Measurements from ENCODE around the gene PTGDR2. TPM values are rescaled to one million over a fixed set of nuclear protein-coding genes. Genes with fewer than 3 reads are reported as not detected.
"Not testable (repeated sequence)": the region's sequence is repeated elsewhere in the genome, so short reads cannot be mapped to it uniquely, and the experiment has no call there.

The PTGDR2 gene
- total RNA-seq, 1 experiment from 2014 or later, result 0.07 TPM

DNA sequence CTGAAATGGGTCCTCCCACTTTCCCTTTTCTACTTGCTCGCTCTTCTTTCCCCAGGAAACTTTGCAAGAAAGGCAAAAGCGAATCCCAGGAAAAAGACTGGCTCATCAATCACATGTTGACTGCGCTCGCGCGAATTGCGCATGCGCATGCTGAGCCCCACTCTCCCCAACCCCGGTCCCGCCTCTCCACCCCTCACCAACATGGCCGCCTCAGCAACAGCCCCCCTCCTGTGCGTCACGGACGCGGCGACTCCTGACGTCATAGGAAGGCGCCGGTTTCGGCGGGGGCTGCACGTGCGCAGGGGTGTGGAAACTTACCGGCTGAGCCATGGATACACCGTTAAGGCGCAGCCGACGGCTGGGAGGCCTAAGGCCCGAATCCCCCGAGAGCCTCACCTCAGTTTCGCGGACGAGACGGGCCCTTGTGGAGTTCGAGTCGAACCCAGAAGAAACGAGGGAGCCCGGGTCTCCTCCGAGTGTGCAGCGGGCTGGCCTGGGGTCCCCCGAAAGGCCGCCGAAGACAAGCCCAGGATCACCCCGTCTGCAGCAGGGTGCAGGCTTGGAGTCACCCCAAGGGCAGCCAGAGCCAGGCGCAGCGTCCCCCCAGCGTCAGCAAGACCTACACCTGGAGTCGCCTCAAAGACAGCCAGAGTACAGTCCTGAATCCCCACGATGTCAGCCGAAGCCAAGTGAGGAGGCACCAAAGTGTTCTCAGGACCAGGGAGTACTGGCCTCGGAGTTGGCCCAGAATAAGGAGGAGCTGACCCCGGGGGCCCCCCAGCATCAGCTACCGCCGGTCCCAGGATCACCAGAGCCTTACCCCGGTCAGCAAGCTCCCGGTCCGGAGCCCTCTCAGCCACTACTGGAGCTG, 13.7 kb downstream of the PTGDR2 start, which contains the start of gene CCDC86:
Gene CCDC86 (plus strand): TSS at position 317 of the 871 bp plus-strand sequence. CDS start 12 bp downstream, at position 329.
- peak; percentile 91 for DNase-seq (ENCODE audit: low read depth)

DNA sequence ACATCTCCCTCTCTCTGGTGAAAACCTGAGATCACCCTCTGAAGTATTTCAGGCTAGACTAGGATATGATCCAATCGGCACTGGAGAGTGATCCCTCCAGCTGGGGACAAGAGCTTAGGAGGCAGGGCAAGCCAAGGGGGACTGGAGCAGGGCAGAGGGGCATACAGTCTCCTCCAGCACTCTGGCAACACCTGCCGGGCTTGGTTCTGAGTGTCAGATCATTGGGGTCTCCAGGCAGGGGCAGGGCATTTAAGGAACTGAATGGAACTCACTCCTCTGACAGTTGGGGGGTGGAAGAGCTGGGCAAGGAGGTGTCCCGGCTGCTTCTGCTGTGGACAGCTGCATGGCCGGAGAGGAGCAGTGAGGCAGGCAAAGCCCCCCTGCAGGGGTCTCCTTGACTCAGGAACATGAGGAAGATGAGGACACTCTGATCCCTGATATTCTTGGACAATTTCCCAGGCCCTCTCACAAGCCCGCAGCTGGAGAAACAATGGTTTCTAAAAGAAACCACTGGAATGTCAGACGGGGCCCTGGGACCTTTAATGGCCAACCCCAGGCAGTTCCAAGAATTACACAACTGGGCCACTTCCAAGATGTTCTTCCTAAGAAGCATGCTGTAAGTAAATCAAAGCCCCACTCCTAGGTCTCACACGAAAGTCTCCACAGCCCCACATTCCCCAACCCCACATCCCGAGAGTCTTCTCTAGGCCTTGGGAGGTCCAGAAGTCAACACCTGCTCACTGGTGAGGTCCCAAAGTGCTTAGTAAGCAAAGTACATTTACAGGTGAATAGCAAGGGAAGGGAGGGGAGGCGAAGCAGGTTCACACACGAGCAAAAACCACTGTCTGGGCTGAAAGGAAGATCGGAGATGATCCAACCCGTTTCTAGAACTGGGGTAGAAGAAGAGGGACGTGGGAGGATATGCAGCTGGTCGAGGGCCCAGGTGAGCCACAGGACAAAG, 15.0 kb downstream of the PTGDR2 start:
- peak; percentile 93 for DNase-seq (ENCODE audit: low read depth)

DNA sequence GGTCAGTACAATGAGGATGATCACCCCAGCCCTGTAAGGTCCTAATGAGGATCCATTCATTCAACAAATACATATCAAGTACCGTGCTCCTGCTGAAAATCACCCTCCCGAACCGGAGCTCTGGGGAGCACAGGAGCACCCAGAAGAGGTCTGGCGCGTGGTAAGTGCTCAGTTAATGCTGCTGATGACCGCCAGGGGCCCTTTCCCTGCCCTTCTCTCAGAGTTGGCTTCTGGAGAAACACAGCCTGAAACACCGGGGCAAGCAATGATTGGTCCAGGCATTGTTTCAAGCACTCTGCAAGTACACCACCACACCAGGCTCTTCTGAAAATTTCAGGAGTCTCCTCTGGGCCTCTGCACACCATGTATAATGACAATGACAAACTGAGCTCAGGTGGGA, 17.6 kb downstream of the PTGDR2 start:
- no peak for DNase-seq (ENCODE audit: low read depth)

DNA sequence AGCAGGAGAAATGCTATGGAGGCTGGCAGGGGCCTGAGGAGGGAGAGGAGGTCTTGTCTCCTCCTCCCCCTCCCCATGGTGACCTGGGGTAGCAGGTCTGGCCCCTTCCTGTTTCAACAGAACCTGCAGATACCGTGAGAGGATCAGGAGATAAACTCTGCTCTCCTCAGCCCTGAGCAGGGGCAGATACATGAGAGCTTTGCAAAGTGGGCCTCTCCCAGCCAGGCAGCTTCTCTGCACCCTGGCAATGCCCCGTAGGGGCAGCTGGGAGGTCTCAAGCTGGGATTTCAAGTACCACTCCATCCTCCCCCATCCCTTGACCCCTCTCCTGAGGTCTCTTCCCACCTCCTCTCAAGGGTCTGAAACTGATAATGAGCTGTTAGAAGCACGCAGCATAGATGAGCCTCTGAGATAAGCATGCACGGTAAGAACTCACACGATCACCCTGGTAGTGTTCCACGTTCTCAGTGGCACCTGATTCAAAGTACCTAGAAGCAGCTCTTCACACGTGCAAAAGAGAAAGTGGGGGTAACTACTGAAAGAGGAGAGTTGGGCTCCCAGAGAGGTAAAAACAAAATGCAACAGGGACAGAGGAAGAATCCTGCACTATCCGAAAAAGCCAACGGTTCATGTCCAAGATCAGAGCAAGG, 18.8 kb downstream of the PTGDR2 start:
- no peak for DNase-seq (ENCODE audit: low read depth)

DNA sequence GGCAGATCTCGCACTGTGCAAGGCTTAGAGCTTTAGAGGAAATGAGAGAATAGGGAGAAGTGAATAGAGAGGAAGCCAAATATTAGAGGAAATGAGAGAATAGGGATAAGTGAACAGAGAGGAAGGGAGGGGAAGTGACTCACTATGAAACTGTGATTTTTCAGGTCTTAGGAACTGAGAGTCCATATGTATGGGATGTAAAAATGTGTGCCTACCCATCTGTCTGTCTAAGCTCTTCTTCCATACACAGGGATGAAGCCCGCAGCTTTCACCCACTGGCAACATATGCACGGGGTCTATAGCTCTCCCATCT, 20.3 kb downstream of the PTGDR2 start:
- no peak for DNase-seq (ENCODE audit: low read depth)

DNA sequence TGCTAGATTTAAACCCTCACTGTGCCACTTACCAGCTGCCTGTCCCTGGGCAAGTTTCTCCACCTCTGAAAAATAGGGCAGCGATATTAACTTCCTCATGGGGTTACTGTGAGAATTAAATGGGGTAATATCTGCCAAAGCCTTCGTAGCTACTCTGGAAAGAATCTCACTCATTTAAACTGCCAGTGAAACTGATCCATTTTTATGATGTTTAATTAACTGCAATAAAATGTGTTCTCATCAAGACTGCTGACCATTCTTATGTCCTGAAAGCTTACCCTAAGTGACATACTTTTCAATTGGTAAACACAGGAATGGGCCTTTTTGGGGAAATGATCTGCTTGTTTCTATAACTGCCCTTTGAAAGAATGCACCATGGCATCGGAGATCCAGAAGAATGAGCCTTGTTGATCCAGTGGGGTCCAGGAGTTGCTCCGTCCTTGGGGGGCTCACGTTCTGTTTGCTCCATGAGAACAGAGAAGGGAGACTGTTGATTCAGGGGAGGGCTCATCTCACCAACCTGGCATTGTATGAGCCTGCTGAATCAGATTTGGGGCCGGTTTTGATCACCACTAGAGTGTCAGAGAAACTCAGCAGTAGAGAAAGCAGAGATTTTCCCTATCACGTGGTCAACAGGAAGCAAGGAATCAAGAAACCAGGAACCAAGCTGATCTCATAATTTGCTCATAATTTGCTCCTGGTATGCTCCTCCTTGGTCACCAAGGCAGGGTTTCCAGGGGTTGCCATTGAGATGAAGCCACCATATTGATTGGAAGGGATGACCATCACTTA, 20.8 kb downstream of the PTGDR2 start:
- DNase-seq (ENCODE audit: low read depth), result no peak

DNA sequence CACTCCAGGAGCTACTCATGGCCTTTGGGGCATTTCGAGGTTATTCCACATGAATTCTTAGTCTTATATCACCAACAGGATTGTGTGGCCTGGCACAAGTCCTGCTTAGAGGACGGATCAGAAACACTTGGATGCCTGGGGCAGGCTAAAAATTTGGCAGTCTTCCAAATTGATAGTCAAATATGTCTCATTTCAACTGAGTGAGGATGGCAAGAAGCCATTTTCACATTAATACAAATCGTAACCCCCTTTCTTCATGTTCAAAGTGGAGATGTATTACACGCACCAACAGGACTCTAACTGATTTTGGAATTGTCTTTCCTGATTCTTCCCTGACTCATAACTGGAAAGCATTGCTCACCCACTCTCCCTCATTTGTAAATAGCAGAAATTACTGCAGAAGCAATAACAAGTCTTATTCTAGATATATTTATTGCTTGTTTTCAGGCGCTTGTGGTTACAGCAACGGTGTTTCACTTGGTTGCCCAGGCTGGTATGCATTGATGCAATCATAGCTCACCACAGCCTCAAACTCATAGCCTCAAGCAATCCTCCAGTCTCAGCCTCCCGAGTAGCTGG, 24.2 kb downstream of the PTGDR2 start:
- DNase-seq (ENCODE audit: low read depth), result peak; percentile 90

DNA sequence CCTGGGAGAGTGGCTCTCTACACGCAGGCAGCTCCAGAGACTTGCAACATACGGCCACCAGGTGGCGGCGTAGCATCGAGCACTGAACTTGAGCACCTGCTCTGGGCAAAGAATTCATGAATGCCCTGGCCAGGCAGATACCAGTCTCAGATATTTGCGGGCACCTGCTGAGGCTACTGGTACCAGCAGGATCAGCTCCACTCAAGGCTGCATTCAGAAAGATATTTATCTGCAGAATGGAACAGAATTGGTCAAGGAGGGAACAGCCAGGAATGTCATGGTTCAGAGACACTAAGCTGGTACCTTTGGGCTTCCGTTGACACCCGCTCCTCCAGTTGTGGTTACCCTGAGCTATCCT, 24.6 kb downstream of the PTGDR2 start:
- peak; percentile 79 for DNase-seq (ENCODE audit: low read depth)

DNA sequence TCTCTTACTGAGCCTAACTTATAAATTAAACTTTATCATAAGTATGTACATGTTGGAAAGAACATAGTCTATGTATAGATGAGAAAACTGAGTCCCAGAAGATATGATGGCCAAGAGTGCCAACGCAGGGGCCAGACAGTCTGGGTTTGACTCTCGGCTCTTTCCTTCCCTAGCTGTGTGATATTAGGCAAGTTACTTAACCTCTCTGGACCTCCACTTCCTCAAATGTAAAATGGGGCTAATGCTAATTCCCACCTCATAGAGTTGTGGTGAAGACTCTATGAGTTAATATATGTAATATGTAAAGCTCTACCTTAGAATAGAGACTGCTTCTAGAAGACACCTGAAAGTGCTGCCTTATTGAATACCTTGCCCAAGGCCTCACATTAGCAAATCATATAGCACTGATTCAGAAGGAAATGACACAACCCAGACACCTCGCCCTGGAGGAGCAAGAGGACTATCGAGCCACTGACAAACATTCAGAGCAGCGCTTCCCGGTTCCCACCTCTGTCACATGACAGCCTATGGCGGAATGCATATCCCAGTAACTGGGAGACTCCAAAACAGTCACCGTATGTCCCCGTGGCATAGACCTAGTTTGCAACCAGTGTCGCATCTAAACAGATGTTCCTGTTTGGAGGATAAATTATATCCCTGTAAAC, 25.1 kb downstream of the PTGDR2 start:
- DNase-seq (ENCODE audit: low read depth), result no peak

DNA sequence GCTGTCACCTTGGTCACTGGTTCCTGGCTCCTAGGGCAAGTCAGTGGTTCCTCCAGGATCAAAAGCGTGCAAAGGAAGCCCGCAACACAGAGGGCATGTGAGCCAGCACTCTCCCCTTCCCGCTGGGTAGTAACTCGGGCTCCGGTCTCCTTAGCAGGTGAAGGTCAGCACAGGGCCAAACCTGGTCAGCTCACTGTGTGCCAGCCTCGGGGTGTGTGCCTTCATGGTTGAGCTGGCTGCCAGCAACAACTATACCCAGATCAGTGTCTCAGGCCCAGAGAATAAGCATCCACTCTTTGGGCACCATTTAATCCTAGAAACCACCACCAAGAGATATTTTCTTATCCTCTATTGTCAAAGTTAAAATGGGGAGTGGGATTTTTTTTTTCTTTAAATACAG, 30.0 kb downstream of the PTGDR2 start:
- DNase-seq (ENCODE audit: low read depth), result no peak

DNA sequence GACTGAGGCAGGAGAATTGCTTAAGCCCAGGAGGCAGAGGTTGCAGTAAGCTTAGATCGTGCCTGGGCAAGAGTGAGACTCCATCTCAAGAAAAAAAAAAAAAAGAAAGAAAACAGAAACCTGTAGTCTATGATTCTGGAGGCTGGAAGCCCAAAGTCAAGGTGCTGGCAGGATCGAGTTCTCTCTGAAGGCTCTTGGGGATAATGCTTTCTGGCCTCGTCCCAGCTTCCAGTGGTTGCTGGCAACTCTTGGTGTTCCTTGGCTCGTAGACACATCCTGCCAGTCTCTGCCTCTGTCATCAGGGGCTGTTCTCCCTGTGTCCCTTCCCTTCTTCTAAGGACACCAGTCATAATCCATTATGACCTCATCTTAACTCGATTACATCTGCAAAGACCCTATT, 30.6 kb downstream of the PTGDR2 start:
- no peak for DNase-seq (ENCODE audit: low read depth)

DNA sequence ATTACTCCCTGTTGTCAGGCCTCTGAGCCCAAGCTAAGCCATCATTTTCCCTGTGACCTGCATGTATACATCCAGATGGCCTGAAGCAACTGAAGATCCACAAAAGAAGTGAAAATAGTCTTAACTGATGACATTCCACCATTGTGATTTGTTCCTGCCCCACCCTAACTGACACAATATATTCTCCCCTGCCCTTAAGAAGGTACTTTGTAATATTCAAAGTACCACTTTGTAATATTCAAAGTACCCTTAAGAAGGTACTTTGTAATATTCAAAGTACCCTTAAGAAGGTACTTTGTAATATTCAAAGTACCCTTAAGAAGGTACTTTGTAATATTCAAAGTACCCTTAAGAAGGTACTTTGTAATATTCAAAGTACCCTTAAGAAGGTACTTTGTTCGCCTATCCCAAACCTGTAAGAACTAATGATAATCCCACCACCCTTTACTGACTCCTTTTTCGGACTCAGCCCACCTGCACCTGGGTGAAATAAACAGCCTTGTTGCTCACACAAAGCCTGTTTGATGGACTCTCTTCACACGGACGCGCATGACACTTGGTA, 31.9 kb downstream of the PTGDR2 start:
- not testable (repeated sequence) for DNase-seq (ENCODE audit: low read depth)

DNA sequence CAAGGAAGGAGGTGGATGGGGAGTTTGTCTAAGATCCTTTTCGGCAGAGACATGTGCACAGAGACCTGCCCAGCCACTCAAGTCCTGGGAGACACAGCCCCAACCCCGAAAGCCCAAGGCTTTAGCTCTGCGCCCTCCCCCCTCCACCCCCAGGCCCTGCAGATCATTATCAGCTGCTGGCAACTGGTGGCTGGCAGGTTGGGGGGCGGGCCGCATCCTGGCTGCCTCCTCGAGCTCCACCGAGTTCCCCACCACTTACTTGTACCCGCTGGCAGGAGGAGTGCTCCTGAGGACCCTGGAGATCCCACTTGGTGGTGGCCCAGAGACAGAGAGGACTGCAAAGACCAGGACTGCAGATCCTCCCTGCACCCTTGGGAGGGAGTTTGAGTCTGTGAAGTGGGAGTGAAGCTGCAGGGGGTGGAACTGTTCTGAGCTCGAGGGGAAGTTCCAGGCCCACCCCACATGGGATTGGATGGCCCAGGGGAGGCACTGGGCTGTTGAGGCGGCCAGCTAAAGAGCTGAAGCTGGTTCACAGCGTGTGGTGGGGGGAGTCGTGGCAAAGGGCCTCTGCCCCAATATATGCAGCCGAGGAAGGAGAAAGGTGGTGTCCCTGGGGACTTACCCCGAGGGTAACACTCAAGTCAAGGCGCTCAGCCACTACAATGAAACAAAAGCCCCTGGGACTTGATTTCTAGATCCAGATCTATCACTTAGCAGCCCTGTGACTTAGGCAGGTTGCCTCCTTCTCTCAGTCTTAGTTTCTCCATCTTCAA, 33.7 kb downstream of the PTGDR2 start:
- no peak for DNase-seq (ENCODE audit: low read depth)

DNA sequence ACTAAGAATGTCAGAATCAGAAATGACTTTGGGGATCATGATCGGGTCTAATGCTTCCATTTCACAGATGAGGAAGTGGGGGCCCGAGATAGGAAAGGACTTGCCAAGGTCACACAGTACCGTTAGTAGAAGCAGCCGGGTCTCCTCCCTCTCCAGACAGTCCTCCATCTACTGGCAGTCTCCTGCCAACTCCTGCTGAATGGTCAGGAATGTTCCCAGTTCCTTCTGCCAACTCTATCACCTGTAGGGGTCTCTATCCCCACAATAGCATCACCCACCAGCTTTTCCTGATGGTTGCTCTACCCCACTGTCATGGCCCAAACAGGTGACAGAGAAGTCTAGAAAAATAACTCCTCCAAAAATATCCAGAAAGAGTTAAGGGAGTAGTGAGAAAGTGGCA, 37.7 kb downstream of the PTGDR2 start:
- DNase-seq (ENCODE audit: low read depth), result no peak

DNA sequence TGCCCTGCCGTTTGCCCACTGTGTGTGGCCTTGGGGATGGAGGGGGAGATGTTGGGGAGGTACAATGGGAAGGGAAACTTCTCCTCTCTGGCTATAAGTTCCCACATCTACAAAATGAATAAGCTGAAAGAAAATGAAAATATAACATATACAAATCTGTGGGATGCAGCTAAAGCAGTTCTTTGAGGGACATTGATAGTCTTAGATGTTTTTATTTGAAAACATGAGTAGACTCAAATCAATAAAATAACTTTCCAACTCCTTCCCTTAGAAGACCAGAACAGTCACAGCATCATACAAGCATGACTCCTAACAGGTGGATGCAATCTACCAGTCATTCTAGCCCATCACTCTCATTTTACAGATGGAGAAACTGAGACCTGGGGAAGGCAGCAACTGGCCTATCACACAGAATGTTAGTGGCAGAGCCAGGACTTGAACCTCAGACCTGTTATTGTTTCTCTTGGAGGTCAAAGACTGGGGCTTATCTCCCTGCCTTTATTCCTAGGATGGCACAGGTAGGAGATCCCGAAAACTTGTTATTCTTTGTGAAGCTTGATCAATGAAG, 39.1 kb downstream of the PTGDR2 start:
- DNase-seq (ENCODE audit: low read depth), result no peak

DNA sequence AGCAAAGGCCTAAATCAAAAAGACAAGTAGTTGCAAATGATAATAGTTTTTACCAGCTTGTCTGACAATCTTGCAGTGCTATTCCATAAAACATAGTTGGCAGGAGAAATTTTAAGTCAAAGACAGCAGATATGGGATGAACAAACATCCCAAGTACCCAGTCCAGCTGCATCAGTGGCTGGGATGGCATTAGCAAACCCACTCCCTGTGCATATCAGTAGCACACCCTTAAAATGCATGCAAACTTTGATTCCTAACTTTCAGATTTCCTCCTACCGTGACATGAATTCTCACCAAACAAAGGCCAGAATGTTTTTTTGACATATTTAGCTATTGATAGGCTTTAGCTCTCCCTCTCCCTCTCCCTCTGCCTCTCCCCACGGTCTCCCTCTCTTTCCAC, 41.6 kb downstream of the PTGDR2 start:
- DNase-seq (ENCODE audit: low read depth), result no peak

DNA sequence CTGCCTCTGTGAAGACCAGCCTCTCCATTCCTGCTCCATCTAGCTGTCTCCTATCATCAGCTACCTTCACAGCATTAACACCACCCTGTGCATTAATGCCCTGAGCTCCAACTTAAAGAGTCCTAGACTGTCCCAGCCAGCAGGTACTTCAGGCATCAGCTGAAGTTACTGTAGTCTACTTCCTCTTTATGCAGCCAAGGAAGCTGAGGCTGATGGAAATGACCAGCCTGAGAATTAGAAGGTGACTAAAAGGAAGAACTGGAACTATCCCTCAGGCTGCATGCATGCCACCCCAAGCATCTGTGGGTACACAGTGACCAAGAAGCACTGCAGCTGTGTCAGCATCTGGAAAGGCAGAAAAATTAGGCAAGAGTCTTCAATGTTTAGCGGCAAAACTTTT, 42.4 kb downstream of the PTGDR2 start:
- DNase-seq (ENCODE audit: low read depth), result no peak

DNA sequence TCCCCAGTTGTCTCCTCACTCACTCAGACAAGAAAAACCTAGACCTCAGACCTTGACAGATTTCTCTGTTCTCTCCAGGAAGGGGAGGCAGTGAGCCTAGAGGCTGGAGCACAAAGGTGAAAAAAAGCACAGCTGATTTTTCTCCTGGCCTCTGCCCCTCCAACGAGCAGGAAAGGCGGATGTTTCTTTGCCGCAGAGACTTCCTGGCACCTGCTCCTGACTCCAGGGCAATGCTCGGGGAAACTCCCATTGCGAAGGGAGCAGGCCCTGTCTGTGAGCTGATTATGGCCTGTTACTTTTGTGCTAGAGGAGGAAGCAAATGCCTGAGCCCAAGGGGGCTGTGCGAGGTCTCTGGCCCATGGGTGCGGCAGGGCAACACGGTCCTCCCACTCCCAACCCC, 45.2 kb downstream of the PTGDR2 start:
- peak; percentile 23 for DNase-seq (ENCODE audit: low read depth)

DNA sequence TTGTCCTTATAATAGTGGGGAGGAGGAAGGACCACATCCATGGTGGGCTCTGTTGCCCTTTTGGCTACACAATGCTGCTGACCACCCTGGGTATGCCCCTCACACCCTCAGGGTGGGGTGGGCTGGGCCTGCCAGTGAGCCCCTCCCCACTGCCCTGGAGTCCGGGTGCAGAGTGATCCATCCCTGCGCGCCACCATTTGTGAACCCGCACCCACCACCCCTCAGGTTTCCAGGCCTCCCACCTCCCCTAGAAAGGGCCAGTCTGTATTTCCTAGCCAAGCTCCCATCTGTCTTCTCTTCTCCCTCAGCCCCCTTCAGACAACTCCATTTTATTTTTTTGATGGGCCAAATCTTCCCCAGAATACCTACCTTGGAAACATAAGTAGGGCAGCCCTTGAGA, 45.6 kb downstream of the PTGDR2 start:
- no peak for DNase-seq (ENCODE audit: low read depth)

All from M059J (cell line).